Vagina (tissue), 2 donors: ENCODE results near the gene SUPT5H. TPM values are rescaled to one million over a fixed set of nuclear protein-coding genes. Genes with fewer than 3 reads are reported as not detected.

ENCODE experiments used
- DNase-seq, 2 donors: peaks; one replicate each; pipeline ENCODE4 v3.0.0-alpha.2; 2017; ENCODE audit errors: extremely low spot score in 2 of 2
- H3K27ac ChIP-seq: fragments of 200-600 bp; sonication (generic); one replicate; pipeline ENCODE4 v1.5.1; 2019
- H3K27me3 ChIP-seq: fragments of 200-600 bp; sonication (generic); one replicate; pipeline ENCODE4 v1.5.1; 2019
- H3K36me3 ChIP-seq, 2 donors: fragments of 200-600 bp; sonication (generic); one replicate each; pipeline ENCODE4 v1.5.1; 2017 to 2019
- H3K4me1 ChIP-seq: fragments of 200-600 bp; sonication (generic); one replicate; pipeline ENCODE4 v1.5.1; 2019
- H3K4me3 ChIP-seq, 2 donors: fragments of 200-600 bp; sonication (generic); 1 replicate in 1 of 2; 2 replicates in 1 of 2; pipeline ENCODE4 v1.5.1; 2016 to 2019
- H3K9me3 ChIP-seq: fragments of 200-600 bp; sonication (generic); one replicate; pipeline ENCODE4 v1.5.1; 2019
- CTCF ChIP-seq, 3 experiments: fragments of 450-650 bp in 2 of 3; fragments of 200-600 bp in 1 of 3; sonication (generic) in 1 of 3; IDR thresholded peaks; one replicate each; pipeline ENCODE4 v1.5.1; 2017 to 2019; ENCODE audit warnings: antibody characterized with exemption in 3 of 3, mild to moderate bottlenecking in 2 of 3, moderate library complexity in 2 of 3
- POLR2A ChIP-seq, 2 donors: fragments of 450-650 bp; IDR thresholded peaks; one replicate each; pipeline ENCODE4 v1.6.1; 2017; ENCODE audit warnings: antibody characterized with exemption in 2 of 2, mild to moderate bottlenecking in 2 of 2, moderate library complexity in 2 of 2
- POLR2AphosphoS5 ChIP-seq, 2 donors: sonication (generic); formaldehyde crosslinking; IDR thresholded peaks; one replicate each; pipeline ENCODE4 v1.9.0; 2017; ENCODE audit warnings: antibody characterized with exemption in 2 of 2, mild to moderate bottlenecking in 2 of 2, low read depth in 1 of 2; ENCODE audit not compliant: insufficient read depth in 1 of 2
- intact Hi-C: fragments of 100-400 bp; cut with DNase I; formaldehyde crosslinking; loops from one replicate; pipeline ENCODE4 v1.15.1; 2023
- total RNA-seq: library from RNA; depleted of rRNA; stranded (reverse); fragments of >200 nt; gene quantifications from one replicate; pipeline ENCODE4 v1.2.3, GENCODE V29; 2016

The SUPT5H gene
- total RNA-seq, 1 donor from 2014 or later = 113 TPM

GRCh38 chr19:39400061-39400460, 45.3 kb upstream of the SUPT5H start:
- Histone ChIP-seq H3K9me3 (no peaks in the 10 kb centered on the region), H3K4me3 (no peak overlapping the region), H3K27me3 (no peaks in the 10 kb centered on the region), H3K4me1 (peaks cover 64% of the 10 kb centered on the region), H3K27ac (peak overlapping the region; percentile 97), H3K36me3 (no peaks in the 10 kb centered on the region)
- no peak for TF ChIP-seq POLR2AphosphoS5 (IDR thresholded peaks at IDR 0.05; ENCODE audit: insufficient read depth in 1 of 2, low read depth in 1 of 2)
- TF ChIP-seq CTCF (IDR thresholded peaks at IDR 0.05) = no peak
- no peak for TF ChIP-seq POLR2A (IDR thresholded peaks at IDR 0.05)
- intact Hi-C loops = no loop called here
- no peak for DNase-seq

GRCh38 chr19:39401070-39401548, 44.3 kb upstream of the SUPT5H start:
- peak overlapping the region; percentile 100 for H3K27ac ChIP-seq
- H3K4me1 ChIP-seq = peaks cover 74% of the 10 kb centered on the region
- DNase-seq = no peak
- no peak overlapping the region for H3K4me3 ChIP-seq
- intact Hi-C loops = no loop called here
- no peaks in the 10 kb centered on the region for H3K36me3 ChIP-seq
- H3K9me3 ChIP-seq = no peaks in the 10 kb centered on the region
- H3K27me3 ChIP-seq = no peaks in the 10 kb centered on the region
- TF ChIP-seq CTCF (IDR thresholded peaks at IDR 0.05) (no peak), POLR2AphosphoS5 (IDR thresholded peaks at IDR 0.05; ENCODE audit: insufficient read depth in 1 of 2, low read depth in 1 of 2) (no peak), POLR2A (IDR thresholded peaks at IDR 0.05) (no peak)

- no peaks in the 10 kb centered on the region for H3K27me3 ChIP-seq
- H3K4me1 ChIP-seq = peaks cover 74% of the 10 kb centered on the region
- intact Hi-C loops = no loop called here
- no peaks in the 10 kb centered on the region for H3K9me3 ChIP-seq
- no peaks in the 10 kb centered on the region for H3K36me3 ChIP-seq
- H3K4me3 ChIP-seq = peak overlapping the region; percentile 62 to 68
- TF ChIP-seq POLR2AphosphoS5 (IDR thresholded peaks at IDR 0.05; ENCODE audit: insufficient read depth in 1 of 2, low read depth in 1 of 2) = peak in 1 of 2 donors; percentile 61
- TF ChIP-seq CTCF (IDR thresholded peaks at IDR 0.05) = peak in 1 of 3 experiments; percentile 8
- peak in 1 of 2 donors; percentile 15 for TF ChIP-seq POLR2A (IDR thresholded peaks at IDR 0.05)
- peak overlapping the region; percentile 100 for H3K27ac ChIP-seq
- peak in 1 of 2 donors; percentile 93 for DNase-seq
Measured at GRCh38 chr19:39401549-39402345, 43.6 kb upstream of the SUPT5H start.

GRCh38 chr19:39402346-39403300, 42.8 kb upstream of the SUPT5H start:
- Histone ChIP-seq H3K27me3 (no peaks in the 10 kb centered on the region), H3K4me3 (peak overlapping the region; percentile 62 to 68), H3K27ac (peak overlapping the region; percentile 100), H3K36me3 (peaks cover 0 to 7% of the 10 kb centered on the region in 2 donors), H3K9me3 (no peaks in the 10 kb centered on the region), H3K4me1 (peaks cover 70% of the 10 kb centered on the region)
- no peak for TF ChIP-seq POLR2A (IDR thresholded peaks at IDR 0.05)
- peak; percentile 67 to 82 for TF ChIP-seq POLR2AphosphoS5 (IDR thresholded peaks at IDR 0.05; ENCODE audit: insufficient read depth in 1 of 2, low read depth in 1 of 2)
- peak in 1 of 2 donors; percentile 95 for DNase-seq
- intact Hi-C loops = no loop called here
